Stimulated activated CD4-positive, alpha-beta T cell treated with anti-CD3 and anti-CD28 coated beads, Interleukin-12 subunit alpha, Interleukin-12 subunit beta, amount 100 ng/mL, for 24 hours (primary cell): ENCODE measurements around the gene ZBTB3.
A peak's percentile ranks its signal among the peaks of the same experiment; 100 is the strongest.

Experiments used
- DNase-seq, 2 experiments: peaks; one replicate each; pipeline ENCODE4 v3.0.0-alpha.2; 2020; ENCODE audit warnings: low read depth in 2 of 2

ZBTB3 gene

DNA sequence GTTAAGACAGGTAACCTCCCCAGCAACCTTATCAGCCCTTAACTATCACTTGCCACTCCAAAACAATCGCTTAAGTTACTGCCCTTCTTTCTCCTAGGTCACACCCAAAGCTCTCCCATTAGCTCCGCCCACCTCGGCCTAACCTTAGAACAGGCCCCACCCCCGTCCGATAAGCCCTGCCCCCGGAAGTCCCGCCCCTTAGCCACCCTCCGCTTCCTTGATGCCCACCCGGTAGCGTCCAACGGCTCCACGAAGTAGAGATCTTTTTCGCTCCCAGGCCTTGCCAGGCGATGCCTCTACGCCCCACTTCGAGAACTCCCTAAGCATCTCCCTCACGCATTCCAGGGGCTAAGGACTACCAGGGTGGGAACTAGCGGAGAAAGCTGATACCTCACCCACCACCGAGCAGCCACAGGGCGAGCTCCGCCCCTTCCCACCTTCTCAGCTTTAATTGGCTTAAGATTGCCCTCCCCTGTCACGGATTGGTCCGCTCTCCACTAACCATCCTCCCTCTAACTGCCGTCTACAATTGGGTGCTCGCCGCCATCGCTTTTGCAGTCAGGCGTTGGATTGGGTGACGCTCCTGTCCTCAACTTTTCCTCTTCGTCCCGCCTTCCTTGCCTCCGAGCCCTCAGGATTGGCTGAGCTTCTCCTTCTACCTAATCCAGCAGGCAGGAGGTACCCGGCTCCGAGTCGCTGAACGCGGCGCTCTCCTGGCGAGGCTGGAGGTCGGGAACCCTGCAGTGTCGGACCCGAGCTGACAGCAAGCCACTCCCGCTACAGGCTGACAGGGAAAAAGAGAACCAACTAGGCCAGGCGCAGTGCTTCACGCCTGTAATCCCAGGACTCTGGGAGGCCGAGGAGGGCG is at the start of gene ZBTB3:
Gene ZBTB3, minus strand, starts transcription at position 425 of the 868 bp plus-strand sequence. CDS start 496 bp downstream, outside the sequence.
- peak; percentile 94 to 96 for DNase-seq

DNA sequence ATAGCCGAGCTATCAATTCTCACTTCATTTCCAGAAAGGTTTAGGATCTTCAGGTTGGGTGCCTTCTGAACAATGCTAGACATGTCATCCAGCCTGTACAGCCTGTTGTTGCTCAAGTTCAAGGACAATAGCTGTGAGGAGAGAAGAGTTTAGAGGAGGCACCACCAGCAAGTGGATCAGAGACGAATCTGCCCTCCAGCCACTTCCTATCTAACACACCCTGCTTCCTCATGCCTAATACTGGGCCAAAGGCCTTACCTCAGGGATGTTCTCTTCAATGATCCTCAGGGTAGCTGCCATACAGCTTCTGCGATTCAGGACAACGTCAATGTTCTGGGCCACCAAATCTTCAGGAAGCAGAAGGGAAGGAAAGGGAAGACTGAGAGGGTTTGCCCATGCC is 47.1 kb upstream of the ZBTB3 start:
- no peak for DNase-seq

DNA sequence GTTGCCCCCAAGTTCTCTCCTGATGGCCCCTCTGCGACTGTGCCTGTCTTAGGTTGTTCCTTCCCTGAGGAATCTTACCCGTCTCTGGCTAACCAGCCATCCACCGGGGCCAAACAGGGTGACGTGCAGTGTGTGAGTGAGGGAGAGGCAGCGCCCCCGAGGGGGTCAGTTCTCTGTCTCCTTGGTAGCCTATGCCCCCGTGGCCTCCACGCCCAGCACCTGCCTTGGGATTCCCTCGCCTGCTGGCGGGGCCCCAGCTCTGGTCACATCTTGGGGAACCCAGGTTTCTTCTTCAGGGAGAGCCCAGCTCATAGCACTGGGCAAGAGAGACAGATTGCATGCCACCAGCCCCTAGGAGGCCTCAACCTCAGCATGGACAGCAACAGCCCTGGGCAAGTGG is 45.5 kb upstream of the ZBTB3 start:
- DNase-seq = no peak

DNA sequence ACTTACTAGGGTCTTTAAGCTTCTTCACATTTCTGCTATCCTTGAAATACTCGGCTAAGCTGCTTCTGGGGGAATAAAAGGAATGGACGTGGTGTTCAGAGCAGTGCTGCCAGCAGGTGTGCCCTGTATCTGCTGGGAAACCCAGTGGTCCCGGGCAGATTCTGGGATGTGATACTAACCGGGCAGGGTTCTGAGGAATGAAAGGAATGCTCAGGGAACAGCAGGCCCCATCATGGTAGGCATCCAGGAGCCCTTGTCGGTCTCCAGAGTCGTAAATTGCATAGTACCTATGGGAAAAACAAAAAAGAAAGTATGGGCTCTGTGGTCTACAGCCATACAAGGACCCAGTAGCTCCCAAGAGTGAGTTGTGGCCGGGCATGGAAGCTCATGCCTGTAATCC is 42.3 kb upstream of the ZBTB3 start:
- no peak for DNase-seq

DNA sequence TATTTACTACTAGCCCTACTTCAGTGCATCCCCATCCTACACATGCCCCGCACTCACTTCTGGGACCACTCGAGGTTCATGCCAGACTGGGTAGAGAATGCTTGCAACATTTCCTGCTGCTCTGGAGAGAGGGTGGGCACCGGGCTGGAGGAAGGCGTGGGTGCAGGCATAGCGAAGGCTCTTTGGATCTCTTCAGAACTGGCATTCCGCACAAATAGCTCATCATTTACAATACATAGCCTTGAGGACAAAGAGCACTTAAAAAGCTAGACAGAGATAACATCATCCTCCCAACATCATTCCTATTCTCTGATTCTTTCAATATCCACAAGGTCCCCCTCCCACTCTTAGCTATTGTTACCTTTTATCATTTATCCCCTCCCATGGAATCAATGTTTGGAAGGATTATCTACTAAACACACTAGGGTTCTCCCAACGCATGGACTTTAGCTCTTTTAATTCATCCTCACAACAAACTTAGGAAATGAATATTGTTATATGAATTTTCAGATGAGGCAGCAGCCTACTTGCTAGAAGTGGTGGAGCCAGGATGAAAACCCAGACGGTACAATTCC is 40.3 kb upstream of the ZBTB3 start:
- DNase-seq = no peak

DNA sequence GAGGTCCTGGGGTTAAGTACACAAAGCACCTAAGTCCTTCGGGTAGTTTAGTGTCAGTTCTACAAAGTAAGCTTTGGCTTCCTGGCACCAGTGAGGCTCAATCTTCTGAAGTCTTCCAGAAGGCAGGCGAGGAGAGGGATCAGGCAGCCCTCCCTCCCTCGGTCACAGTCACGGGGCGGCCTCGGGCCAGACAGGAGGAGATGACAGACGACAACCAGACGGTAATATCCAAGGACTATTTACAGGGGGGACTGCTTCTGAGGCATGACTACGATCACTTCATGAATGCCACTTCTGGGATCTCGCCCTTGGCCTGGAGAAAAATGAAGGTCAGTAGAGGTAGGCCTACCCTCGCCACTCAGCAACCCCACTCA is 38.2 kb upstream of the ZBTB3 start:
- no peak for DNase-seq

DNA sequence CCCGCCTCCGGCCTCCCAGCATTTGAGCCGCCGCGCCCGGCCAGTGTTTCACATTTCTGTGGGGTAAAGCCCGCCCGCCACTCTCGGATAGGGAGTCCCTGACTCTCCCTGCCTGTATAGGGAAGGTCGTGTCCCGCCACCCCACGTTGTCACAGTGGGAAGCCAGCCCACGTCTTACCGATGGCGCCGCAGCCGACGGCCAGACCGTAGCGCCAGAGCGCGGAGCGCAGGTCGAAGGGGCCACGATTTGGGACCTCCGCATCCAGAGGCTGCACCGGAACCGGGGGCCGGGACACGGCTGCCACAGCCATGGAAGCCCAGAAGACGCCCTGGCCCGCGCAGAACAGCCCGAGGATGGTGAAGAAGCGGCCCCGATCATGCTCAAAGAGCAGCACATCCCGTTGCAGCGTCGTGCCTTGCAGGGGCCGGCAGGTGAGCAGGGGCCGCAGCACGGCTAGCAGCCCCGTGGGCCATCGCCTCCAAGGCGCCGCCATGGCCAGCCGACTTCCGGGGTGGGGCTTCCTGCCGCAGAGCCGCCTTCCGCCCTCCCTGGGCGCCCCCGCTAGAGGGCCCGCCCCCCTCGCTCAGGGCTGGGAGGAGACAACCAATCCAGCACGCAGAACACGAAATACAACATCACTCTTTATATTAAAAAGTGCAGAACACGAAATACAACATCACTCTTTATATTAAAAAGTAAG is 37.7 kb upstream of the ZBTB3 start, which contains the start of gene TMEM223:
Gene TMEM223, minus strand, starts transcription at position 506 of the 701 bp plus-strand sequence. Its CDS starts 12 bp downstream, at position 494.
- peak; percentile 78 to 89 for DNase-seq

DNA sequence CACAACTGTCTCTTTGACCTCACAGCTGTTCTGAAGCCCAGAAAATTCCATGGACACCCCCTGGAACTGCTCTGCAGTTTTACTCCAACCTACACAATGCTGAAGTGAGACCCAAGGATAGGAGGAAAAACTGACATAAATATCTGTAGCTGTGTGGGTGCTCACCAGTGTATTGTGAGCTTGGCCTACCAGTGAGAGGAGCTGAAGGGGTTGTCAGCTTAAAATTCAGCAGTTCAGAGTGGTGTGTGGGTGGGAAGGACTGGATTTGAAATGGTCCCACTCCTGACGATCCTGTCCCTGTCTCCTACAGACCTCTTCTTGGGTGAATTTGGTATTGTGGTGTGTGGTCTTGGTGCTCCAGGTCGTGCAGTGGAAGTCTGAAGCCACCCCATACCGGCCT is 35.6 kb upstream of the ZBTB3 start:
- DNase-seq = no peak

DNA sequence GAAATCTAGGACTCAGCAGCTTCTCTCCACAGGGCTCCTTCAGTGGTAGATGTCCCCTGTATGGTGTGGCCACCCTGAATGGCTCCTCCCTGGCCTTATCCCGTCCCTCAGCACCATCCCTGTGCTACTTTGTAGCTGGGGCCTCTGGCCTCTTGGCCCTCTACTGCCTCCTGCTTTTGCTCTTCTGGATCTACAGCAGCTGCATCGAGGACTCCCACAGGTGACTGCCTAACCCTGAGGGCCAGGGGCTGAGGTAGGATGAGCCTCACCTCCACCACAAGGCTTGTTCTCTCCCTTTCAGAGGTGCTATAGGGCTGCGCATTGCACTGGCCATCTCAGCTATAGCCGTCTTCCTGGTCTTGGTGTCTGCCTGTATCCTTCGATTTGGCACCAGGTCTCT is 35.0 kb upstream of the ZBTB3 start:
- no peak for DNase-seq

DNA sequence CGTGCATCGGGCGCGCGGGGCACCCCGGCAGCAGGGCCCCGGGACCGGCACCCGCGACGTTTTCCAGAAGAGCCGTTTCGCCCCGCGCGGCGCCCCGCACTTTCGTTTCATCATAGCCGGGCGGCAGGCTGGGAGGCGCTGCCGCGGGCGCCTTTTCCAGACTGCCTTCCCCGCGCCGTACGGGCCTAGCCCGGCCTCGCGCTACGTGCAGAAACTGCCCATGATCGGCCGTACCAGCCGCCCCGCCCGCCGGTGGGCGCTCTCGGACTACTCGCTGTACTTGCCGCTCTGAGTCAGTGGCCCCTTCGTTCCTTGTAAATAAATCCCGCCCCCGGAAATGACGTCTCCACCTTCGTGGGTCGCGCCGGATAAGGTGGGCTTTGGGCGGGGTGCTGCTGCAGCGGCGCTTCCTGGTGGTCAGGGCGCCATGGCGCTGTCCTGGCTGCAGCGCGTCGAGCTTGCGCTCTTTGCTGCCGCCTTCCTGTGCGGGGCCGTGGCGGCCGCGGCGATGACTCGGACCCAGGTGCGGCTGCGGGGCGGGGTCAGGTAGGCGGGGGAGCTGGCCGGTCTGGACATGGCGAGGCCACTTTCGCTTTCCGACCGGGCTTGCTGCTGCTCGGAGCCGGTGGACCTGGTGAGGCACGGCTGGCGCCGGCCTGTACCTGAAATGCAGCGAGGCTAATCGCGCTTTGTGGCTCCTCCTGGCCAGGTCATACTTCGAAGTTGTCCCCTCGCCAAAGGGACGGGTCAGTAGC is 33.2 kb upstream of the ZBTB3 start, which contains the start of gene TMEM179B:
Gene TMEM179B, plus strand, starts transcription at position 398 of the 755 bp plus-strand sequence. Its CDS starts 30 bp downstream, at position 428.
- DNase-seq = peak; percentile 97 to 98

DNA sequence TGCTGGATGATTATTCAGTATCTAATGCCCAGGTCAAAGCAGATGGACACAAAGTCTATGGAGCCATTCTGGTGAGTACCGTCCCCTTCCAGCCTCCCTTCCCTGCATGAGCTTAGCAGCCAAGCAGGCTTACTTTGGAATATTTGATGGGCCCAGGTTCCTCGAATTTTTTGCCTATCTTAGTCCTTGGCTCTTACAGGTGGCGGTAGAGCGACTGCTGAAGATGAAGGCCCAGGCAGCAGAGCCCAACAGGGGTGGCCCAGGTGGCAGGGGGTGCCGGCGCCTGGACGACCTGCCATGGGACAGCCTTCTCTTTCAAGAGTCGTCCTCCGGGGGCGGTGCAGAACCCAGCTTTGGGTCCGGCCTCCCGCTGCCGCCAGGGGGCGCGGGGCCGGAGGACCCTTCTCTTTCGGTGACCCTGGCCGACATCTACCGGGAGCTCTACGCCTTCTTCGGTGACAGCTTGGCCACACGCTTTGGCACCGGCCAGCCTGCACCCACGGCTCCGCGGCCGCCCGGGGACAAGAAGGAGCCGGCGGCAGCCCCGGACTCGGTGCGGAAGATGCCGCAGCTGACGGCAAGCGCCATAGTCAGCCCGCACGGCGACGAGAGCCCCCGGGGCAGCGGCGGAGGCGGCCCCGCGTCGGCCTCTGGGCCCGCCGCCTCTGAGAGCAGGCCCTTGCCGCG is 32.5 kb upstream of the ZBTB3 start:
- peak; percentile 69 to 81 for DNase-seq

DNA sequence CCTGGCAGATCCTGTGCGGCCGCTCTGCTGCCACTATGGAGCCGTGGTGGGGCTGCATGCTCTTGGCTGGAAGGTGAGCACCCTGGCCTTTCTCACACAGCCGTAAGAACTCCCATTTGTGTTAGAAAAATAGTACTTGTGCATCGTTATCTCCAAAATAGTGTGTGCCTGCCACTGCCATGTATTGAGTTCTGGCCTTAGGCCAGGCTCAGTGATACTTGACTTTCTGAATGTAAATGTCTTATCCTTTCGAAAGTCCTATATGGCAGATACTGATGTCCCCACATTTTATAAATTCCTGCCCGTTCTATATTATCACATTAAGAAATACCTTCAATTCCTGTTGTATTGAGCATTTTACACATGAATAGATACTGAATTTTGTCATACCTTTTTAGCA is 28.8 kb upstream of the ZBTB3 start:
- no peak for DNase-seq

DNA sequence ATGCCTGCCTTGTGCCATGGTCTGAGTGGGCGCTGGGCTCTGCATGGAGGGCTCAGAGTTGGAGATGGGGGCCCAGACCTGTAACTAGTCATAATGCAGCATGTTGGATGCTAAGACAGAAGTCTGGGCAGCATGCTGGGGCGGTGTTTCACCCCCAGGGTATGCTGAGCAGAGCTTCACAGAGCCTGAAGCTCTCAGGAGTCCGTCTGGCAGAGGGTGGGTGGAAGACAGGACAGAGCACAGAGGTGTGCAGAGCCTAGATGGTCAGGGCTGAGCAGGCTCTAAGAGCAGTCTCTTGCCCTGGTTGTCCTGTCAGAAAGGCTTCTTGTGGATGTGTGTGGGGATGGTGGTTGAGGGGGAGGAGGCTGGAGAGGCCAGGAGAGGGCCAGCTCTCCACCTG is 24.5 kb upstream of the ZBTB3 start:
- no peak for DNase-seq

DNA sequence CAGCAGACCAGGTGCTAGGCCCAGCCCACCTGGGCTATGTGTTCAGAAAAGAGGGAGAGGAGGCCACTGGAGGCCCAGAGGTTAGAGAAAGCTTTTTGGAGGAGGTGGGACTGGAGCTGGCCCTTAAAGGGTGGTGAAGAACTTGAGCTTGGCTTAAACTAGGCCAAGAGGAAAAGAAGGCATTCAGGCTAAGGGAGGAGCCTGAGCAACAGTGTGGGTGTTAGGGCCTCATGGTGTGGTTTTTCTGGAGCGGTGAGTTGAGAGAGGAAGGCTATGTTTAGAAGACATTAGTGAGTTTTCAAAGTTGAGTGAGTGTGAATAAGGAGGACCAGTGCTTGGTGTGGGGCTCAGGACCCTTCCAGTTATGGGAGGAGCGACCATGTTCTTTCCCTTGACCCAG is 23.4 kb upstream of the ZBTB3 start:
- DNase-seq = no peak

DNA sequence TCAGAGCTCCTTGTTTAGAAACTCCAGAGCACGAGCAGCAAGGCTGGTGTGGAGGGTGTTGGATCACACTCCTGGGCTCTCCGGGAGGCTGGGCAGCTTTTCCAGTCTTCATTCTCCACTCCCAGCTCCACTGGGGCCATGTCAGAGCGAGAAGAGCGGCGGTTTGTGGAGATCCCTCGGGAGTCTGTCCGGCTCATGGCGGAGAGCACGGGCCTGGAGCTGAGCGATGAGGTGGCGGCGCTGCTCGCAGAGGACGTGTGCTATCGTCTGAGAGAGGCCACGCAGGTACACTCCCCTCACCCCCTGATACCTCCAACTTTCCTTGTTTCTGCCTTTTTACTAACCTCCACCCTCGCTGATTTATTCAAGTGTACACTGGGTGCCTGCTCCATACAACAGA is 21.7 kb upstream of the ZBTB3 start:
- DNase-seq = no peak

DNA sequence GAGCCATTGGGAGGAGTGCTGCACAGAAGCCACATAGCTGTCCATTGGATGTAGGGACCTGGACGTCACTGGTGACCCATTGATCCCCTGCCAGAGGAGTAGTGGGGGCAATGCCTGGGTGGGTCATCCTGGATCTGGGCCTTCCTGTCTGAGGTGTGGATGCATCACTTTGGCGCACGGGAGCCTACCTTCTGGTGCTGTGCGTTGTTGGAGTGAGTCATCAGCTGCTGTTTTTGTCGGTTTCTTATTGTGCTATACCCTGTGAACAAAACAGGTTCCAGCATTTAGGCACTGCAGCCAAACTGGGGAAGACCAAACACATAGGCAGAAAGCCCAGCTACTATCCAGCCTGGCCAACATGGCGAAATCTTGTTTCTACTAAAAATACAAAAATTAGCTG is 20.4 kb upstream of the ZBTB3 start:
- DNase-seq = no peak

DNA sequence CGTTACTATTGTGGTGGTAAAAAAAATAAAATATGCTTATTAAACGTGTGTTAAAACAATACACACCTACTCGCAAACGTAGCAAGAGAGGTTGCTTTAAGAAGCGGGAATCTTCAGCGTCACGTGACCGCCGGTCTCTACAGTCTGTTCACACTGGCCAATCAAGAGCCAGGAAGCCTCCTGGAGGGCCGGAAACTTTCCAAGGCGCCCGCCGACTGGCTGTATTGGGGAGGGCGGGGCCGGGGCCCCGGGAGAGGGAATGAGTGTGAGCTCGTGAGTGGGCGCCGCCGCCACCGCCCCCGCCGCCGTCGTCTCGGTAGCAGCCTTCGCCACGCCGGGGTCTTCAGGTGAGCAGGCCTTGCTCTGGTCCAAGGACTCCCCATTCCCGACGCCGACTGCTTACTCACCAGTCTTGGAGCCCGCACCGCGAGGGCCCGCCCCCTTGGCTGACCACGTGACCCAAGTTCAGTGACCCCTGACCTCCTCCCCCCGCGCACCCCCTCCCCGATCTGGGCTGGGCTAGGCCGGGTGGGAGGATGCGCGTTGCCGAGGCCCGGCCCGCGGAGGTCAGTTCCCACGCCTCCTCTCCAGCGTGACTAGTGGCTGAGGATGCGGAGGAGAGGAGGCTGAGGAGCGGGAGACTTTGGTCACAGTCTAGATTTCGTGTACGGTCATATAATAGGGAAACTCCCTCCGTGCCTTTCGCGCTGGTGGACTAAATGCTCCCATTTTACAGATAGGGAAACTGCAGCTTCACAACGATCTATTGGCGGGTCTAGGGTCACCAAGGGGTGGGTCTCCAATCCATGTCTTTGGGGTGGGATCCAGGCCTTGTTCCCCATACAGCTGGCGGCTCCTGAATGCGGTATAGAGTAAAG is 17.4 kb upstream of the ZBTB3 start, which contains the start of gene TAF6L:
Gene TAF6L, plus strand, starts transcription at position 253 of the 878 bp plus-strand sequence. CDS start 4,388 bp downstream, outside the sequence.
- DNase-seq = peak; percentile 88 to 97

DNA sequence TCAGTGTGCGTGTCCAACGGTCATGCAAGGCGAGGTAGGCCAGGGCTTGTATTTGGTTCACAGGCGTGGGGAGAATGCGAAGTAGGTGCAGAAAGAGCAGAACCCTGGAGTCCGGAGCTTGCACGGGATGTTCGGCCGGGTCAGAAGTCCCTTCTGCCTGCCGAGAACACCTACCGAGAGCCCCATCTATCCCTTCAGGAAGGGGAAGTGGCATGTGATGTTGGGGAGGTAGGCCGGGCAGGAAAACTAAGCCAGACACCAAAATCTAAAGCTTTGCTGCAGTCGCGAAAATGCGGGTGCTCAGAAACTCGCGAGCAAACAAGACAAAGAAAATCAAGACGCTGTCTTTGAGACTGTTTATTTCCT is 16.8 kb upstream of the ZBTB3 start:
- no peak for DNase-seq

DNA sequence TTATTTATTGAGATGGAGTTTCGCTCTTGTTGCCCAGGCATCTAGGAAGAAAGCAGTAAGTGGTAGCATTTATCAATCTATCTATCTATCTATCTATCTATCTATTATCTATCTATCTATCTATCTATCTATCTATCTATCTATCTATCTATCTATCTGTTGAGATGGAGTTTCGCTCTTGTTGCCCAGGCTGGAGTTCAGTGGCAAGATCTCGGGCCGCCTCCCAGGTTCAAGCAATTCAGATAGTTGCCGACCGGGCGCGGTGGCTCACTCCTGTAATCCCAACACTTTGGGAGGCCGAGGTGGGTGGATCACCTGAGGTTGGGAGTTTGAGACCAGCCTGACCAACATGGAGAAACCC is 6.9 kb upstream of the ZBTB3 start:
- peak in 1 of 2 experiments; percentile 9 for DNase-seq
